Caki2 (cell line): ENCODE measurements around the gene NPAT. TPM values are rescaled to one million over a fixed set of nuclear protein-coding genes. Genes with fewer than 3 reads are reported as not detected.
"Not testable (repeated sequence)": the region's sequence is repeated elsewhere in the genome, so short reads cannot be mapped to it uniquely, and the experiment has no call there.

Experiments used
- DNase-seq: peaks from one replicate; pipeline ENCODE4 v3.0.0-alpha.2; 2015; ENCODE audit warnings: low read depth
- in situ Hi-C: cut with HindIII; loops from 2 replicates; pipeline ENCODE4 v1.10.0; 2016; ENCODE audit warnings: low sequenced_read_pairs, low pct_unique_long_range_greater_than_20kb, mixed read lengths
- total RNA-seq: library from RNA; depleted of rRNA; stranded (reverse); fragments of >200 nt; shearing (Covaris generic); gene quantifications from 2 replicates; pipeline ENCODE4 v1.2.3, GENCODE V29; 2014; ENCODE audit warnings: low replicate concordance

Gene NPAT
- total RNA-seq, 1 experiment from 2014 or later, result 4.5 TPM

DNA sequence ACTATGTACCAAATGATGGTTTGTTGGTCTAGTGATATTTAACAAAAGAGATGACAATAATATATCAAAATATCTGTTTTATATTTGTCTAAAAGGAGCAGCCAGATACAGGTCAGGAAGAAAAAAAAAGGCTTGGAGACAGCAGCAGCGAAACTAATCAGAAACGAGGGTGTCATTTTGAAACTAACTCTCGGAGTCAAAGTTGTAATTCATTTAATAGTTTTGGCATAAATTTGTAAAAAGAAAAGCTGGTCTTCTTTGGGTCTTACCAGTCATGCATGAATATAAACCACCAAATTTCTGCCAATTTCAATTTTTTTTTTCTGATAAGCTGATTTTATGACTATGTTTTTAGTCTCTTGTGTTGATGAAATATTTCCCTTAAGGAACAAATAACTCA is 25.5 kb downstream of the NPAT start:
- in situ Hi-C loops, result no loop called here

DNA sequence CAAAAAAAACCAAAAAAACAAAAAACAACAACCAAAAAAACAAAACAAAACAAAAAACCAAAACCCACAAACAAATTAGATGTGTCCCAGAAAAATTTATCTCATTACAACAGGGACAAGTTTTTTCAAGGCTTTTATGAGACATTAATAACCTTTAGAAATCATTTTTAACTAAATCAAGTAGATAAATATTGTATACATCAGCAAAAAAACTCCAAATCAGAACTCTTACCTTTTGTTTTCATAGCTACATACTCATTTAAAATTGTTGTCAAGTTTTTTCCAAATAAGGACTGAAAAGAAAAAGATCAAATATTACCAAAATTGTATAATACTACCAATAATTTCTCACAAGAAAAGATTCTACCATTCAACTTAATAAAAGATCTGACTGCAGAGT is 28.7 kb downstream of the NPAT start:
- DNase-seq, result no peak
- in situ Hi-C loops, result no loop called here

More for the DNA sequence above, 25.5 kb downstream of the NPAT start:
- no peak for DNase-seq

- in situ Hi-C loops, result no loop called here
- no peak for DNase-seq
These were observed 44.9 kb downstream of the NPAT start for GRCh38 chr11:108177570-108177969.

- in situ Hi-C loops, result no loop called here
- no peak for DNase-seq
These were observed 52.3 kb downstream of the NPAT start for GRCh38 chr11:108170184-108170583.

DNA sequence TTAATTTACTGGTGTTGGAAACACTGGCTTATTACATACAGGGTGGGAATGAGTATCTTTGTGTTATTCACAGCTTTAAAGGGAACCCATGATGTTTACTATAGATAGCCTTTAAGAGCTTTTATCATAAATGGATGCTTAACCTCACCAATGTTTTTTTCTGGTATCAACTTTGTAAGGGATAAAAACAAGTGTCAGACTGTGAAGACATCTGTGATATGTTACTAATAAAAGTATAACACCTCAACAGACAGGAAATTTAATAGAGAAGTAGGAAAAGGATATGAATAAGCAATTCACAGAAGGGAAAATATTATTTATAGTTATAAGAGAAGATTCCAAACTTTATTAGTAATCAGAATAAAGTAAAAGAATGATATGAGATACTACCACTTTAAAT is 54.8 kb downstream of the NPAT start:
- in situ Hi-C loops, result no loop called here

DNA sequence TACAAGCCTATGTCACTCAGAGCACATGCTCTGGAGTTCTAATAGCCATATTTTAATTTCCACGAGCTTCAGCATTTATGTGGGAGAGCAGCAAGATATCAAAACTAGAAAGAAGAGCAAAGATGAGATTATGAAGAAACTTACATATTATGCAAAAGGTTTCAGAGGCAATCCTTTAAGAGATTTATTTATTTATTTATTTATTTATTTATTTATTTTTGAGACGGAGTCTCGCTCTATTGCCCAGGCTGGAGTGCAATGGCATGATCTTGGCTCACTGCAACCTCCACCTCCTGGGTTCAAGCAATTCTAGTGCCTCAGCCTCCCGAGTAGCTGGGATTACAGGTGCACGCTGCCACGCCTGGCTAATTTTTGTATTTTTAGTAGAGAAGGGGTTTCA is 59.6 kb downstream of the NPAT start:
- in situ Hi-C loops, DNase-seq: not testable (repeated sequence)

More for the DNA sequence above, 54.8 kb downstream of the NPAT start:
- no peak for DNase-seq

- no peak for DNase-seq
- in situ Hi-C loops, result no loop called here
These were observed 61.4 kb downstream of the NPAT start for GRCh38 chr11:108160970-108161566.

GRCh38 chr11:108154591-108154990 is 67.8 kb downstream of the NPAT start:
- in situ Hi-C loops, result no loop called here
- DNase-seq, result no peak

DNA sequence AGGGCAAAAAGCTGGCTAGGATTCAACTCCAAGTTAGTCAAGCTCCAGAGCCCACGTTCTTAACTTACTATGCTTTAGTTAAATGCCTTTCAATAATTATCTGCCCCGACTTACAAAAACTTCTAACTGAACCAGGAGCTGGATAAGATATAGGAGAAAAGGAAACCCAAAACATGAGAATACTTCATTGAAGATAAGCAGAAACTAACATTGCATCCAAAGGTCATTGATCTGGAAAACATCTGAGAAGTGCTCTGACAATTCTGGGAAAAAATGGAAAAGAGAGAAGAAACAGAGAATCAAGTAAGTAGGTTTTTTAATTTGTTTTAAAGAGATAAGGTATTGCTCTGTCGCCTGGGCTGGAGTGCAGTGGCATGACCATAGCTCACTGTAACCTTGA is 73.9 kb downstream of the NPAT start:
- in situ Hi-C loops, result no loop called here
- DNase-seq, result no peak

DNA sequence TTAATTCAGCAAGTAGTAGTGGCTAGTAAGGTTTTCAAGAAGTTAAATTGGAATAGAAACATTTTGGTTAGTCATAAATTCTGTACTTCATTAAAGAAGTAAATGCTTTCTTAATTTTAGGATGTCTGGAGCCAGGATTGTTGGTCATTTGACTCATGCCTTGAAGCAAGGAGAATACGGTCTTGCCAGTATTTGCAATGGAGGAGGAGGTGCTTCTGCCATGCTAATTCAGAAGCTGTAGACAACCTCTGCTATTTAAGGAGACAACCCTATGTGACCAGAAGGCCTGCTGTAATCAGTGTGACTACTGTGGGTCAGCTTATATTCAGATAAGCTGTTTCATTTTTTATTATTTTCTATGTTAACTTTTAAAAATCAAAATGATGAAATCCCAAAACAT is 75.3 kb downstream of the NPAT start:
- no peak for DNase-seq
- in situ Hi-C loops, result no loop called here

- DNase-seq, result no peak
- in situ Hi-C loops, result no loop called here
These were observed 77.8 kb downstream of the NPAT start for GRCh38 chr11:108144615-108145014.

GRCh38 chr11:108142304-108142703 is 80.1 kb downstream of the NPAT start:
- in situ Hi-C loops, result no loop called here
- DNase-seq, result no peak

- in situ Hi-C loops, result no loop called here
- DNase-seq, result no peak
These were observed 85.2 kb downstream of the NPAT start for GRCh38 chr11:108137212-108137611.

DNA sequence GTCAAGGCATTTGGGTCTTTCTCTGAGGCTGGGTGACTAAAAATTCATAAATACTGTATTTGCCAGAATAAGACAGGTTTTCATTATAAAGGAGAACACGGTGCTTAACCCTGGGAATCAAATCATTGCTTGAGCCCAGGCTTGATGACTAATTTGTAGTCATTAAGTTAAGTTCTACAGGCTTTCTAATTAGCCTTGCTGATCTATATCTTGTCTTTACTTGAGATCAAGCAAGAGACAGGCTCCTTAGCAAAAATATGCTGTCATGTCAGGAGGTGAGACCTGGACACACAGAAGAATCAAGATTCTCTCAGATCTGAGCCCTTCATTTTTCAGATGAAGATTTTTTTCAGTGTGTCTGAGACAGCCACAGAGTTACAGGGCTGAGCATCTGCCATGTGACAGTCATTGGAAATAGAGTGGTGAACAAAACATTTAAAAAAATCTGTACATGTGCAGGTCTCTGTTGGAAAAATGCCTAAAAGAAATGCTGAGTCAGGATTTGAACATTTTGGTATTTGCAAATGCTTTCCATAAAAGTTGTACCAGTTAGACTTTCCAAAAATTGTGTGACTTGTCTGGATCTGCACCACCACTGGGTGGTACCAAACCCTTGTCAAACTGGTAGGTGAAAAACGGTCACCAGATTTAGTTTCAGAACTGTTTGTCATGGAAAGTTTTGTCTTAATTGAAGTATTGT is 86.4 kb downstream of the NPAT start:
- DNase-seq, result no peak
- in situ Hi-C loops, result no loop called here

DNA sequence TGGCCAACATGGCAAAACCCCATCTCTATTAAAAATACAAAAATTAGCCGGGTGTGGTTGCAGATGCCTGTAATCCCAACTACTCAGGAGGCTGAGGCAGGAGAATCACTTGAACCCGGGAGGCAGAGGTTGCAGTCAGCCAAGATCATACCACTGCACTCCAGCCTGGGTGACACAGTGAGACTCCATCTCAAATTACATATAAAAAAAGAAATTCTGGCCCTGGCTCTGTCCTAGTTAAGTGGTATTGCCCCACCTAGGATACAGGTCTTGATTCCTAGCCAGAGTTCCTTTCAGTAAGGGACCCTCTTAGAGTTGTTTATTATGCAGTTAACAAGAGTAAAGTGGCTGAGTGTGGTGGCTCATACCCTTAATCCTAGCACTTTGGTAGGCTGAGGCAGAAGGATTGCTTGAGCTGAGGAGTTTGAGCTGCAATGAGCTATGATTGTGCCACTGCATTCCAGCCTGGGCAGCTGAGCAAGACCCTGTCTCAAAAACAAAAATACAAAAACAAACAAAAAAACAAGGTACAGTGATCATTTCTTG is 89.4 kb downstream of the NPAT start:
- in situ Hi-C loops, DNase-seq: not testable (repeated sequence)

DNA sequence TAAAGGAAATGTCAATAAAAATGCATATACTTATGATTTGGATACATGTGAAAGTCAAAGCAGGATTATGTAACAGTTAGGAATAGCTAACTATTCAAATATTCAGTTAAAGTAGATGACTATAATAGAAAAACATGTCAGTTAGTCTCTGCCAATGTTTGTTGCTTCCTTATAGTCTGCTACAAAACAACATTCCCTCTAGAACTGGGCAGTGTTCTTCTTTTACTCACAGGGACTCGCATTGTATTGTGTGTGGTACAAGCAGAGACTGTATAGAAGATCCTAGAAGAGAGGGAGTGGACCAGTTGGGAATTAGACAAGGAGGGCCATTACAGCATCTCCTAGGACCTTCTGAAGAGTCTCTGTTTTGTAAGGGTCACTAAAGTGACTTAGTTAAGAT is 90.4 kb downstream of the NPAT start:
- in situ Hi-C loops, result no loop called here
- no peak for DNase-seq

DNA sequence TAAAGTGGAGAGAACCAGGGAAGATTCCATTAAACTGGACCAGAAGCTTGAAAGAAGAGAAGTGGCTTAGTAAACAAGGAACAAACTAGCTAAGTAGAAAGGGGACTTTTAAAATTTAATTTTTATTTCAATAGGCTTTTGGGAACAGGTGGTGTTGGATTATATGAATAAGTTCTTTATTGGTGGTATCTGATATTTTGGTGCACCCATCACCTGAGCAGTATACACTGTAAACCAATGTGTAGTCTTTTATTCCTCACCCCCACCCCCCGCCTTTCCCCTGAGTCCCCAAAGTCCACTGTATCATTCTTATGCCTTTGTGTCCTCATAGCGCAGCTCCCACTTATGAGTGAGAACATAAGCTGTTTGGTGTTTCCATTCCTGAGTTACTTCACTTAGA is 93.7 kb downstream of the NPAT start:
- in situ Hi-C loops, result no loop called here

GRCh38 chr11:108125096-108125495 is 97.3 kb downstream of the NPAT start:
- no peak for DNase-seq
- in situ Hi-C loops, result no loop called here

More for the DNA sequence above, 93.7 kb downstream of the NPAT start:
- DNase-seq, result no peak

DNA sequence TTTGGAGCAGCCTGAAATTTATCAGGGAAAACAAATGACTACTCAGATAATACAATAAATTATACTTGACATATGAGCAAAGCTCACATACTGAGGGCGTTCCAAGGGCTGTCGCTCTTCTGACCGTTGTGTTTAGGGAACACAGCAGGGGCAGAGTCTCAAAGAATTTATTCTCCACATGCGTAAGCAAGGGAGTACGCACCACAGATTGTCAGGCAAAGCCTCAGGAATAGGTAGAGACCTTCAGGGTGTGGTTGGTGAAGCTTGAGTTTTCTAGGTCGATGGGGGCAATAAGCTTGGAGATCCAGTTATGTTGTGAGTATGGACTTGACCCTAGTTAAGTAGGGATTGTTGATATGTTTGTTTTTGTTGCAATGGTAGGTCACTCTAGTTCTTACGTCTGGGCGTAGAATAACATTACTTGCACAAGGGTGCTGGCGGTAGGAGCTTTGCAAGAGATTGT is 100.2 kb downstream of the NPAT start:
- peak; percentile 24 for DNase-seq
- in situ Hi-C loops, result no loop called here
